ENCODE measurements around the gene SLC30A10. TPM values are rescaled to one million over a fixed set of nuclear protein-coding genes. Genes with fewer than 3 reads are reported as not detected.
"Not testable (repeated sequence)": the region's sequence is repeated elsewhere in the genome, so short reads cannot be mapped to it uniquely, and the experiment has no call there.

Gene SLC30A10
- total and polyA plus RNA-seq, 4 donors, result 15.9 to 27.1 (median 18.5) TPM

- peak overlapping the region; percentile 78 for H3K27ac ChIP-seq (ENCODE audit: low read depth, low read length)
- WGBS (ENCODE audit: insufficient coverage), result 30% methylated on average over 1 of the region's 3 CpGs
These were observed 46.3 kb downstream of the SLC30A10 start for GRCh38 chr1:219882096-219882495.

GRCh38 chr1:219880765-219881457 is 47.4 kb downstream of the SLC30A10 start:
- Histone ChIP-seq H3K27me3 (ENCODE audit: control insufficient read depth, insufficient read depth, low read length) (no peaks in the 10 kb centered on the region), H3K9me3 (ENCODE audit: control insufficient read depth, insufficient read depth, low read length) (no peaks in the 10 kb centered on the region), H3K4me1 (ENCODE audit: control insufficient read depth, insufficient read depth, low read length) (no peaks in the 10 kb centered on the region), H3K27ac (ENCODE audit: low read depth, low read length) (peak overlapping the region; percentile 78), H3K36me3 (ENCODE audit: control insufficient read depth, insufficient read depth, low read length) (no peaks in the 10 kb centered on the region), H3K4me3 (ENCODE audit: low read depth, low read length) (no peak overlapping the region)
- DNase-seq (ENCODE audit: low read depth in 4 of 6, low spot score in 6 of 6), result peak in 1 of 6 donors; percentile 8

More at GRCh38 chr1:219882096-219882495, 46.3 kb downstream of the SLC30A10 start:
- DNase-seq (ENCODE audit: low read depth in 4 of 6, low spot score in 6 of 6), result peak; percentile 28 to 86 (median 55)
- no peaks in the 10 kb centered on the region for H3K4me1 ChIP-seq (ENCODE audit: control insufficient read depth, insufficient read depth, low read length)
- H3K36me3 ChIP-seq (ENCODE audit: control insufficient read depth, insufficient read depth, low read length), result no peaks in the 10 kb centered on the region
- no peaks in the 10 kb centered on the region for H3K27me3 ChIP-seq (ENCODE audit: control insufficient read depth, insufficient read depth, low read length)
- no peaks in the 10 kb centered on the region for H3K9me3 ChIP-seq (ENCODE audit: control insufficient read depth, insufficient read depth, low read length)
- H3K4me3 ChIP-seq (ENCODE audit: low read depth, low read length), result no peak overlapping the region

- Histone ChIP-seq H3K9me3 (ENCODE audit: control insufficient read depth, insufficient read depth, low read length) (no peaks in the 10 kb centered on the region), H3K36me3 (ENCODE audit: control insufficient read depth, insufficient read depth, low read length) (no peaks in the 10 kb centered on the region), H3K4me1 (ENCODE audit: control insufficient read depth, insufficient read depth, low read length) (no peaks in the 10 kb centered on the region), H3K27me3 (ENCODE audit: control insufficient read depth, insufficient read depth, low read length) (no peaks in the 10 kb centered on the region), H3K4me3 (ENCODE audit: low read depth, low read length) (no peak overlapping the region), H3K27ac (ENCODE audit: low read depth, low read length) (no peak overlapping the region)
- 62% methylated on average over 3 of the region's 5 CpGs for WGBS (ENCODE audit: insufficient coverage)
- peak in 2 of 6 donors; percentile 18 to 23 for DNase-seq (ENCODE audit: low read depth in 4 of 6, low spot score in 6 of 6)
These were observed 51.6 kb downstream of the SLC30A10 start for GRCh38 chr1:219876798-219877209.

GRCh38 chr1:219875860-219876259 is 52.5 kb downstream of the SLC30A10 start:
- no peak overlapping the region for H3K27ac ChIP-seq (ENCODE audit: low read depth, low read length)
- no peaks in the 10 kb centered on the region for H3K4me1 ChIP-seq (ENCODE audit: control insufficient read depth, insufficient read depth, low read length)
- no CpG with 5 or more reads among the region's 3 CpGs for WGBS (ENCODE audit: insufficient coverage)
- H3K27me3 ChIP-seq (ENCODE audit: control insufficient read depth, insufficient read depth, low read length), result no peaks in the 10 kb centered on the region
- no peak overlapping the region for H3K4me3 ChIP-seq (ENCODE audit: low read depth, low read length)
- no peaks in the 10 kb centered on the region for H3K36me3 ChIP-seq (ENCODE audit: control insufficient read depth, insufficient read depth, low read length)
- no peak for DNase-seq (ENCODE audit: low read depth in 4 of 6, low spot score in 6 of 6)
- no peaks in the 10 kb centered on the region for H3K9me3 ChIP-seq (ENCODE audit: control insufficient read depth, insufficient read depth, low read length)

- not testable (repeated sequence) for H3K27me3 ChIP-seq (ENCODE audit: control insufficient read depth, insufficient read depth, low read length); H3K4me3 ChIP-seq (ENCODE audit: low read depth, low read length); DNase-seq (ENCODE audit: low read depth in 4 of 6, low spot score in 6 of 6); H3K9me3 ChIP-seq (ENCODE audit: control insufficient read depth, insufficient read depth, low read length); H3K27ac ChIP-seq (ENCODE audit: low read depth, low read length); H3K36me3 ChIP-seq (ENCODE audit: control insufficient read depth, insufficient read depth, low read length); H3K4me1 ChIP-seq (ENCODE audit: control insufficient read depth, insufficient read depth, low read length)
- no CpG with 5 or more reads among the region's 1 CpG for WGBS (ENCODE audit: insufficient coverage)
These were observed 55.8 kb downstream of the SLC30A10 start for GRCh38 chr1:219872538-219872937.

- no peaks in the 10 kb centered on the region for H3K36me3 ChIP-seq (ENCODE audit: control insufficient read depth, insufficient read depth, low read length)
- WGBS (ENCODE audit: insufficient coverage), result no CpG with 5 or more reads among the region's 3 CpGs
- H3K4me3 ChIP-seq (ENCODE audit: low read depth, low read length), result no peak overlapping the region
- no peaks in the 10 kb centered on the region for H3K27me3 ChIP-seq (ENCODE audit: control insufficient read depth, insufficient read depth, low read length)
- no peak overlapping the region for H3K27ac ChIP-seq (ENCODE audit: low read depth, low read length)
- H3K4me1 ChIP-seq (ENCODE audit: control insufficient read depth, insufficient read depth, low read length), result no peaks in the 10 kb centered on the region
- H3K9me3 ChIP-seq (ENCODE audit: control insufficient read depth, insufficient read depth, low read length), result no peaks in the 10 kb centered on the region
- DNase-seq (ENCODE audit: low read depth in 4 of 6, low spot score in 6 of 6), result no peak
These were observed 56.8 kb downstream of the SLC30A10 start for GRCh38 chr1:219871427-219872057.

- H3K27ac ChIP-seq (ENCODE audit: low read depth, low read length); H3K36me3 ChIP-seq (ENCODE audit: control insufficient read depth, insufficient read depth, low read length); H3K9me3 ChIP-seq (ENCODE audit: control insufficient read depth, insufficient read depth, low read length); DNase-seq (ENCODE audit: low read depth in 4 of 6, low spot score in 6 of 6); H3K4me1 ChIP-seq (ENCODE audit: control insufficient read depth, insufficient read depth, low read length); H3K27me3 ChIP-seq (ENCODE audit: control insufficient read depth, insufficient read depth, low read length); H3K4me3 ChIP-seq (ENCODE audit: low read depth, low read length): not testable (repeated sequence)
- WGBS (ENCODE audit: insufficient coverage), result no CpG with 5 or more reads among the region's 3 CpGs
These were observed 59.7 kb downstream of the SLC30A10 start for GRCh38 chr1:219868615-219869014.

Small RNA genes within 50 kb of the gene (small RNA-seq; reads per million reads assigned to genes)
- gene RF00012 (ENCODE audit: low replicate concordance), result 0.06 reads per million

Other genes starting within 250 kb of the SLC30A10 start
- 100 to 1,000 TPM in 1 of 2 donors, 10 to 100 TPM in 1; 85.1 to 159 TPM for gene EPRS1, start 117.9 kb upstream of the SLC30A10 start, total RNA-seq
- gene EPRS1, start 117.9 kb upstream of the SLC30A10 start, polyA plus RNA-seq (ENCODE audit: insufficient read length in 2 of 2), result 100 to 1,000 TPM in 1 of 2 donors, 10 to 100 TPM in 1; 98.2 to 118 TPM
- 10 to 100 TPM; 22.6 to 23.3 TPM for gene BPNT1, start 161.2 kb upstream of the SLC30A10 start, total RNA-seq
- gene BPNT1, start 161.2 kb upstream of the SLC30A10 start, polyA plus RNA-seq (ENCODE audit: insufficient read length in 2 of 2), result 10 to 100 TPM; 34.3 to 36.3 TPM
- 10 to 100 TPM; 65.6 to 77.3 TPM for gene IARS2, start 165.6 kb upstream of the SLC30A10 start, total RNA-seq
- 10 to 100 TPM; 51.9 to 53.3 TPM for gene IARS2, start 165.6 kb upstream of the SLC30A10 start, polyA plus RNA-seq (ENCODE audit: insufficient read length in 2 of 2)